NCI-H146 treated with DMSO at 0.1 percent for 48 hours (cell line): ENCODE data around the gene ADH5.
"Not testable (repeated sequence)": the region's sequence is repeated elsewhere in the genome, so short reads cannot be mapped to it uniquely, and the experiment has no call there.

Source experiments
- DNase-seq: peaks from one replicate; lab custom pipeline; 2025; ENCODE audit not compliant: unreplicated experiment; lab: John Stamatoyannopoulos, UW

Gene ADH5

GRCh38 chr4:99088481-99089365 is at the start of gene ADH5:
TSS of gene ADH5 (minus strand) at chr4:99088788. CDS start at chr4:99088700, 88 bp downstream.
- peak; percentile 20 for DNase-seq

DNA sequence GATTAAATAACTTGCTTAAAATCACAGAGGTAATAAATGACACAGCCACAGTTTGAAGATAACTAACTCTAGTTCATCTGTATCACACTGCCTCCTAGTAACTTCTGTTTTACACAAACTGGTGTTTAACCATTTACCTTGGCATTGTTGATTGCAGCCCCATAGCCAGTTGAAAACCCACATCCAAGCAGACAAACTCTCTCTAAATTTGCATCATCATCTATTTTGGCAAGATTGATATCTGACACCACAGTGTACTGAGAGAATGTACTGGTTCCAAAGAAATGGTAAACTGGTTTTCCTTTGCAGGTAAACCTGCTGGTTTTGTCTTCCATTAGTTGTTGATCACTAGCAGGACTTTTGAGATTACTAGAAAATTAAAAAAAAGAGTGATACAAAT is 47.7 kb upstream of the ADH5 start:
- no peak for DNase-seq

- DNase-seq, result no peak
Observed at GRCh38 chr4:99135541-99136162, 47.1 kb upstream of the ADH5 start.

DNA sequence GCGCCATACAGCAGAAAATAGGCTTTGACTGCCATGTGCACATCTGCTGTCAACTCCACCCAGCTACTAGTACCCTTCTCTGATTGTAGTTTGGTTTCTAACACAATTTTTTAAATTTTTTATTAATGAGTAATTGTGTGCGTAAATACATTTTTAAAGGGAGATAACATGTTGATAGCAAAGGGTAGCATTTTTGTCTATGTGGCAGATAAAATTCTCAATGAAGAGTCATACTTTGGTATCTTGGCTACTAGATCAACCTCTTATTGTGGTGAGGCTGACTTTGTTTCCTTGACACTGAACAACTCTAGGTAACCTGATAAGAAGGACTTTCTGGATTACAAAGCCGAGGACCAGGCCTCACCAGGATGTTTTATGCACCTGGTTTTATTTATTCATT is 46.0 kb upstream of the ADH5 start:
- DNase-seq, result no peak

- no peak for DNase-seq
Observed at GRCh38 chr4:99131378-99131777, 42.8 kb upstream of the ADH5 start.

- DNase-seq, result no peak
Observed at GRCh38 chr4:99126376-99126775, 37.8 kb upstream of the ADH5 start.

DNA sequence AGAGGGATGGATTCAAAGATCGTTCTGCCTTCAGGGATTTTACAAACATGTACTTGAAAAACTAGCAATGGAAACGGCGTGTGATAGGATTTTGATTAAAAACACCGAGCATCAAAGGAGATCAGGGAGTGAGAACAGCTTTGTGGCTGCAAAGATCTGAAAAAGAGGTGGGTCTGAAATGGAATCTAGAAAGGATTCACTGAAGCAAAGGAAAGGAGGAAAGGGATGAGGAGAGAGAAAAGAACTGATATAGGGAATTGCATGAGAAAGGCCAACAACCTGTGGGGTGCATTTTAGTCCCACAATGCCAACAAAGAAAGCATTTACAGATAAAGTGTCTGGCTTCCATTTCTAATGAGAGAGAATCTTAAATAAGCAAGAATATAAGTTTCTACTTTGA is 32.4 kb upstream of the ADH5 start:
- no peak for DNase-seq

DNA sequence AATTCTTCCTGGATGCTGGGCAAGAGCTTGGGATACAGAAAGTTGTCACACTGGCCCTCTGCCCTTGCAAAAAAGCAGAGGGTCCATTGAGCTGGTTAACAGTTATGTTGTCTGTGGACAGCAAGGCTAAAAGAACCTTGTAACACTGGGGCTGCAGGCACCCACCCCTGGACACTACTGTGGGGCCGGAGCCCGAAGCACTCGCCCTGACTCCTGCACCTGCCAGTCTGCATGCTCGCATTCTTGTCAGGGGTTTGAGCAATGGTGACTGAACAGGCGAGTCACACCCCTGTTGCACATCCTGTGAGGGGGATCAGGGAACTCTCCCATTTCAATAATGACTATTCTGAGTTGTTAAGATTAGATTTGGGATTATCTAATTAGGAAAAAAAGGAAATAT is 31.9 kb upstream of the ADH5 start:
- DNase-seq, result no peak

DNA sequence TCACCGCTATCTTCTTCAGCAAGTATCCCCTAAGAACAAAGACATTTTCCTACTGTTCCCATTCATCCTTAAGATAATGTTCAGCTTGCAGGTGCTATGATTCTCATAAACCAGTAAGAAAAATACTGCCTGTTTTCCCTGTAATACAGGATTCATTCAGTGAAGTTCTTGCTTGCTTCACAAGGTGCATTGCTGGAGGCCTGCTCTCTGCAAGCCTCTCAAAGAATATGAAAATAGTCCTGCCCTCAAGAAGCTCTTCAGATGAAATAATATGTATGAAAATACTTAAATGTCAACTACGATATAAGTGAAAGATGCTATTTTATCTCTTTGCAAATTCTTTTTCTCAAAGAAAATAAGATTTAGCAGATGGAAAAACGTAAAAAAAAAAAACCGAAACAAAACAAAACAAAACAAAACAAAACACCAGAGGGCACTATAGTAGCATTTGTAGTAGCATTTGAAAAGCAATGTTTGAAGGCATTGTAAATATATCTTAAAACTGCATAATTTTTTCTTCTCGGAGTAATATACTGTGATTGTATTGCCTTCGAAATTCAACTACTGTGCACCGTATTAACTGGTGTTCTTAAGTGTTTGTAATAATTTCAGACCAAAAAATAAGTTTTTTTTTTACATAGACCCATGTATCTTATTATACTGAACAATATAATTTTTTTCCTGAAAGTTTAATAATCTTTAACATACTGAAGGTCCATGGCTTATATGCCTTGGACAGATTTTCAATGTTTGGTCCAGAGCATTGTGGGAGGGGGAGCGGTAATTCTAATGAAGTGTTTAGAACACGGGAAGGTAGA is 29.5 kb upstream of the ADH5 start:
- DNase-seq, result no peak

DNA sequence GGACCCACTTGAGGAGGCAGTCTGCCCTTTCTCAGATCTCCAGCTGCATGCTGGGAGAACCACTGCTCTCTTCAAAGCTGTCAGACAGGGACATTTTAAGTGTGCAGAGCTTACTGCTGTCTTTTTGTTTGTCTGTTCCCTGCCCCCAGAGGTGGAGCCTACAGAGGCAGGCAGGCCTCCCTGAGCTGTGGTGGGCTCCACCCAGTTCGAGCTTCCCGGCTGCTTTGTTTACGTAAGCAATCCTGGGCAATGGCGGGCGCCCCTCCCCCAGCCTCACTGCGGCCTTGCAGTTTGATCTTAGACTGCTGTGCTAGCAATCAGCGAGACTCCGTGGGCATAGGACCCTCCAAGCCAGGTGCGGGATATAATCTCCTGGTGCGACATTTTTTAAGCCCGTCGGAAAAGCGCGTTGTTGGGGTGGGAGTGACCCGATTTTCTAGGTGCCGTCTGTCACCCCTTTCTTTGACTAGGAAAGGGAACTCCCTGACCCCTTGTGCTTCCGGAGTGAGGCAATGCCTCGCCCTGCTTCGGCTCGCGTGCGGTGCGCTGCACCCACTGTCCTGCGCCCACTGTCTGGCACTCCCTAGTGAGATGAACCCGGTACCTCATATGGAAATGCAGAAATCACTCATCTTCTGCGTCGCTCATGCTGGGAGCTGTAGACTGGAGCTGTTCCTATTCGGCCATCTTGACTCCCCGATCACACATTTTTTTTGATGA is 28.7 kb upstream of the ADH5 start:
- DNase-seq, result not testable (repeated sequence)

- not testable (repeated sequence) for DNase-seq
Observed at GRCh38 chr4:99109286-99109685, 20.7 kb upstream of the ADH5 start.

DNA sequence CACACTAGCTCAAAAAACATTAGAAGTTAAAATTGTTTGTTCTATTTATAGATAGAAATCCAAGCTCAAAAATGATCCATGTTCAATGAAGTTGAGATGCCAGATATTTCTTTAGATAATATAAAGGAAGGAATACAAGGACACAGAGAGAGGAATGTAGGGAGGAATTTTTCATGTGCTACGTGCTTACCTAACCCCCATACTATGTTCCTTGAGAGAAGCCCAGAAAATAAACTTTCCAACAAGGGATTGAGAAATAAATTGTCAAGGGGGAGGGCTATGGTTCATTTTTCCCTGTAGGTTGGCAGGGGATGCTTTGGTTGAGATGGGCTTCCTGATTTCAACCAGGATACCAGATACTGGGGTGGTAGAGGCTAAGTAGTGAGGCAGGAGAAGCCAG is 15.6 kb upstream of the ADH5 start:
- no peak for DNase-seq

DNA sequence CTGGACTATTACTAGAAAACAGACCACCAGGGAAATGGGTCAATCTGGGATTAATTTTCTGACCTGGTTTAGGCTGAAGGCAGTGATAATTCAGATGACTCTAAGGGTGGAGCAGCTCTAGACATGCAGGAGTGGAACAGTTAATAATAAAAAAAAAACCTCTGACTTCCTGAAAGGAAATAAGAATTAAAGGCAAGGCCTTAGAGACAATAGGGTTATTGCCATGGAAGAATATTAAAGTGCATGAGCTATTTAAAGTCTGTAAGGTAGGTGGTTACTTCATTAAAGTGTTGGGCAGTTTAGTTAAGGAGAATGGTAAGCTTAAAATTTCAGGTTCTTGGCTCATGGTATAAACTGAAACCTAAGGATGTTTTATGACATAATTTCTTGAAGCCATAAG is 14.6 kb upstream of the ADH5 start:
- no peak for DNase-seq

- no peak for DNase-seq
Observed at GRCh38 chr4:99102634-99103033, 14.0 kb upstream of the ADH5 start.

GRCh38 chr4:99100876-99101275 is 12.3 kb upstream of the ADH5 start:
- no peak for DNase-seq

DNA sequence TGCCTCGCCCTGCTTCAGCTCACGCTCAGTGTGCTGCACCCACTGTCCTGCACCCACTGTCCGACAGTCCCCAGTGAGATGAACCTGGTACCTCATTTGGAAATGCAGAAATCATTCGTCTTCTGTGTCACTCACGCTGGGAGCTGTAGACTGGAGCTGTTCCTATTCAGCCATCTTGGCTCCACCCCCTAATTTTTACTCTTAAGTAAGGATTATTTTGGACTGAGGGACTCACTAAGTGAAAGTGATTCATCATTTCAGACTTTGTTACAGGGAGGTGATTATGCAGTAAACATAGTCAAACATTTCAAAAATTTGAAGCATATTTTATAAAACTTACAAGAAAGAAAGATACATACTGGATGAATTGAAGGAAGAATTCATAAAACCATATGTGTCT is 11.2 kb upstream of the ADH5 start:
- DNase-seq, result not testable (repeated sequence)

GRCh38 chr4:99099311-99099710 is 10.7 kb upstream of the ADH5 start:
- no peak for DNase-seq

GRCh38 chr4:99091841-99092240 is 3.3 kb upstream of the ADH5 start:
- DNase-seq, result not testable (repeated sequence)

DNA sequence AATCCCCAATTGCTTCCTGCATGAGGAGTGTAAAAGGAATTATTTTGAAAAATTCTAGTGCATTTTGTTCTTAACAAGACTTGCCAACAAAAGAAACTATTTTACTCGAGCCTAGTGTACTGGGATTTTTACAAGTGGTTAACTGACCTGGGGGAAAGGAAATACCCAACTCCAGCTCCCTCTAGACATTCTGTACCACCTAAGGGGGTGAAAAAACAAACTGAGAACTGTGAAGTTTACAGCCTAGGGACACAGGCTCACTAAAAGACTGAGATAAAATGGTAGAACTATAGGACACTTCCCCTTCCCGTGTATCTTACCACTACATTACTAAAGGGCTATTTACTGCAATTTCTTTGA is 2.6 kb upstream of the ADH5 start:
- no peak for DNase-seq

DNA sequence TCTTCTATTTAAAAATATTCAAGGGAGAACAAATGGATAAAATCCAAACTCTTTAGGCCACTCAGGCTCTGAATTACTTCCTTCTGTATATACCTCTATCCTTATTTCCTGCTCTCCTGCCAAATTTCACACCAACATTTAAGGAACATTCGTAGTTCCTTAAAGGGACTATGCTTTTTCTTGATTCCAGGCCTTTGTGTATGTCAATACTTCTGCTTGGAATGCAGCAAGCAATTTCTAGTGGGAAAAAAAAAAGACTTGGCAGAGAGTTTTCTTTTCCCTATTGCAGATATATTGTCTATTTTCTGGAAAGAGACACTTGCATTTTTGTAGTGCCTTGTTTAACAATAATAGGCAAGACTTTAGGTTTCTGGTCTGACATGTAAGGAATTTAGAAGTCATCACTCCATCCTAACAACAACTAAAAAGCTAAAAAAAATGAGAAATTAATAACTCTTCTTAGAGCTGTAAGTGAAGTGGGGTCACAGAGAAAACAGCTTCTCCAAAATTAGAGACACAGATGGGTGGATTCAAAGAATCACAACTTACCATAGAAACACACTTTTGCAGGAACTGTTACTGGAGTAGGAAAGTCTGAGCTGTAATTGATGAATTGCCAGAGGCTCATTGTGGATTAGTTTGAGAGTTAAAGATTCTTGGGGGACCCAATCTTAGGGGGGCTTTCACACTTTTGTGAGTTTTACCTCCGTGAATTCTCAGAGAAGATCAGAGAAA is 2.1 kb upstream of the ADH5 start:
- DNase-seq, result no peak
